Activated CD4-positive, alpha-beta memory T cell treated with anti-CD3 and anti-CD28 coated beads for 36 hours (primary cell): ENCODE measurements around the gene CASK. TPM values are rescaled to one million over a fixed set of nuclear protein-coding genes. Genes with fewer than 3 reads are reported as not detected.

Experiments used
- CTCF ChIA-PET: fragments of 350-600 bp; sonication (Branson Sonifier 250); formaldehyde crosslinking; loops from one replicate; lab custom pipeline; 2021; ENCODE audit warnings: antibody characterized with exemption, inconsistent platforms; lab: Charles Lee
- POLR2A ChIA-PET: fragments of 350-600 bp; sonication (Branson Sonifier 250); formaldehyde crosslinking; loops from one replicate; lab custom pipeline; 2021; ENCODE audit warnings: antibody characterized with exemption; lab: Charles Lee
- DNase-seq: peaks from one replicate; pipeline ENCODE4 v3.0.0-alpha.2; 2020
- H3K27ac Mint-ChIP-seq: one replicate; pipeline ENCODE4 v1.8.0; 2021; ENCODE audit warnings: mixed read lengths
- H3K27me3 Mint-ChIP-seq: one replicate; pipeline ENCODE4 v1.8.0; 2021; ENCODE audit warnings: mixed read lengths
- H3K36me3 Mint-ChIP-seq: one replicate; pipeline ENCODE4 v1.8.0; 2021; ENCODE audit warnings: mixed read lengths
- H3K4me1 Mint-ChIP-seq: one replicate; pipeline ENCODE4 v1.8.0; 2021; ENCODE audit warnings: low read depth, mixed read lengths
- H3K4me3 Mint-ChIP-seq: one replicate; pipeline ENCODE4 v1.8.0; 2021; ENCODE audit warnings: mild to moderate bottlenecking, mixed read lengths
- H3K9me3 Mint-ChIP-seq: one replicate; pipeline ENCODE4 v1.8.0; 2021; ENCODE audit warnings: mixed read lengths
- intact Hi-C: fragments of 100-400 bp; cut with micrococcal nuclease; formaldehyde crosslinking; loops from one replicate; pipeline ENCODE4 v1.15.1; 2023
- total RNA-seq, 2 experiments: library from RNA; stranded (reverse); gene quantifications; one replicate each; pipeline ENCODE4 v1.2.3, GENCODE V29; 2021

CASK gene
- total RNA-seq, 2 experiments from 2014 or later, result 27.0 to 27.8 TPM

DNA sequence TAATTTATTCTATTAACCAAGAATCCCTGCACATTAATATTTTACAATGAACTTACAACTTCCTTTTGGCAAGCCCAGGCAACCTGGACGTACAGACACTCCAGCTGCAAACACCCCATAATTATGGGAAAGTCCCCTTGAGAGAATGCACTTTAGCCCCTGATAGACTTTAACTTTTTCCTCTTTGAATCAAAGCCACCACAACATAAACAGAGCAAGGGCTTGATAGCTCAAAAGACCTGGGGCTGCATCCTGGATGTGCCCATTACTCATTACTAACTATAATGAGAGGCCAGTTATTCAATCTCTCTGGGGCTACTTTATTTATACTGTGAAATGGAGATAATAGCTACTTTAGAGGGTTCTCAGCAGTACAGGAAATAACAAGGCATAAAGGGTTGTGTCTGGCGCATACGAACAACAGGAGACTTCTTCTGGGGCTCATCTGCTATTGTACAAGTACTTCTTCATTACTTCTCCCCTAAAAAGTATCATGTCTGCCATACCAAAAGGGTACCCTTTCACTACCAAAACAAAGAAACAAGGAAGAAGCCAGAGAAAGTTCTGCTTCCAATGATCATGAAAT is 54.9 kb downstream of the CASK start:
- Mint-ChIP-seq H3K9me3 (no peaks in the 10 kb centered on the region), H3K27me3 (no peaks in the 10 kb centered on the region), H3K36me3 (peaks cover 2% of the 10 kb centered on the region), H3K4me3 (no peak overlapping the region), H3K4me1 (peaks cover 55% of the 10 kb centered on the region), H3K27ac (peak overlapping the region; percentile 45)
- intact Hi-C loops, result loop anchor here (5.0 kb wide), 1 partner anchor 54 kb away; the partner anchor contains the start of gene CASK
- ChIA-PET CTCF (interaction anchor here (0.6 kb wide), 1 partner anchor 50 kb away, joined by 3 read pairs; no protein-coding TSS in a partner anchor), POLR2A (no interaction called here)
- DNase-seq, result no peak

DNA sequence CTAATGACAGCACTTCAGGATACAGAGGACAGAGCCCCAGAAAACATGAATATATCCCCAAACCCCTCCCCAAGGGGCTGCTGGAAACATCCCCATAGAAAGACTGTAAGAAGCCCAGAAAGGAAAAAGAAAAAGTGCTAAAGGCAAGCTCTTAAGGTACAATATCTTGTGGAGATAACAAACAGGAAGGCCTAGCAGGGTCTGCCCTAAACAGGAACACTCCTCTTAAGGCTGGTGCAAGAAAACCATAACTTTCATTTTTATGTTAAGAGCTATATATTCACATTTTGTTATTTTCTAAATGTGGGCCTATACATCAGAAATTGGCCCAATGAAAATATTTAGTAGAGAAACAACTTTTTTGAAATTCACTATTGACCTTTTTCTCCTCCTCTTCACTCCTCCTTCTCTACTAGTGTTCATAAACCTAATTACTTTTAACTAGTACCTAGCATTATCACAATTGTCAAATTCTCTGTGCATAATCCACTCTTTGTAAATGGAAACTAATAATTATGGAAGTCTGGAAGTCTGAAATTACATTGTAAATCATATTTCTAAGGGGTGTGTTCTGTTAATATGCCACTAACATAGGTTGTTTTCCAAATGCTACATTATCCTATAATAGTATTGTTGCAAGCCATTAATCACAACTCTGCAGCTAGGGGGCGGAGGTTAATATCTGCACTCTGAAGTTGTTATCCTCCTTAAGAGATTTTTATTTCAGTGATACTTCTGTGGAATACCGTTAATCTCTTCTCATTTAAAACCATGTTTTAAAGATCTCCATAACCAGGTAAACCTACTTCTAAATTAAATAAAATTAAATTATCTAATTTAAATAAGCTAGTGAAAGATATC is 59.8 kb downstream of the CASK start:
- Mint-ChIP-seq H3K27ac (peak overlapping the region; percentile 72), H3K36me3 (peaks cover 2% of the 10 kb centered on the region), H3K4me3 (no peak overlapping the region), H3K27me3 (no peaks in the 10 kb centered on the region), H3K4me1 (peaks cover 42% of the 10 kb centered on the region), H3K9me3 (no peaks in the 10 kb centered on the region)
- DNase-seq, result no peak
- POLR2A ChIA-PET, result no interaction called here
- intact Hi-C loops, result no loop called here
- CTCF ChIA-PET, result no interaction called here

DNA sequence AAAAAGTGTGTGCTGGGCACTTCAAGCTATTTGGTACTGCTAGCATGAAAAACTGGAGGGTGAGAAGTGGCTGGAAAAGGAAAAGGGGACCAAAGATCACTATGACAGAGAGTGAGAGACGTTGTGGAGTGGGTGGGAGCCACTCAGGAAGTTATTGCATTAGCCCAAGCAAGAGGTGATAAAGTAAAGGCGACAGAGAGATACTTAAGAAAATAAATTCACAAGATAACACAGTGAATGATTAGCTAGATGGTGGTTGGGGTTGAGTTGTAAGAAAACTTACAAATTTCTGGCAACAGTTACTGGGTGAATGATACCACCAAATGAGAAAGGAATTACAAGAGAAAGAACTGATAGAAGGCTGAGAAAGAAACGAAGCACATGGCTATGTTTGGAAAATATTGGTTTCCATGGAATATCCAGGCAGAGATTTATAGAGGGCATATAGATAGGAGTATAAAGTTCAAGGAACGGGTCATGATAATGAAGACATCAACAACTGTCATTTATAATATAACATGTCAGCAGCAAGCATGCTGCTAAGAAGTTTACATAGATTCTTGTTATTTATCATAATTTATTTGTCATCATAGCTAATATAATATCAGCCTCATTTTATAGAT is 60.7 kb downstream of the CASK start:
- H3K4me1 Mint-ChIP-seq, result peaks cover 43% of the 10 kb centered on the region
- intact Hi-C loops, result no loop called here
- no peaks in the 10 kb centered on the region for H3K36me3 Mint-ChIP-seq
- ChIA-PET CTCF (no interaction called here), POLR2A (no interaction called here)
- H3K4me3 Mint-ChIP-seq, result no peak overlapping the region
- H3K9me3 Mint-ChIP-seq, result no peaks in the 10 kb centered on the region
- DNase-seq, result no peak
- H3K27ac Mint-ChIP-seq, result peak overlapping the region; percentile 69
- H3K27me3 Mint-ChIP-seq, result no peaks in the 10 kb centered on the region

DNA sequence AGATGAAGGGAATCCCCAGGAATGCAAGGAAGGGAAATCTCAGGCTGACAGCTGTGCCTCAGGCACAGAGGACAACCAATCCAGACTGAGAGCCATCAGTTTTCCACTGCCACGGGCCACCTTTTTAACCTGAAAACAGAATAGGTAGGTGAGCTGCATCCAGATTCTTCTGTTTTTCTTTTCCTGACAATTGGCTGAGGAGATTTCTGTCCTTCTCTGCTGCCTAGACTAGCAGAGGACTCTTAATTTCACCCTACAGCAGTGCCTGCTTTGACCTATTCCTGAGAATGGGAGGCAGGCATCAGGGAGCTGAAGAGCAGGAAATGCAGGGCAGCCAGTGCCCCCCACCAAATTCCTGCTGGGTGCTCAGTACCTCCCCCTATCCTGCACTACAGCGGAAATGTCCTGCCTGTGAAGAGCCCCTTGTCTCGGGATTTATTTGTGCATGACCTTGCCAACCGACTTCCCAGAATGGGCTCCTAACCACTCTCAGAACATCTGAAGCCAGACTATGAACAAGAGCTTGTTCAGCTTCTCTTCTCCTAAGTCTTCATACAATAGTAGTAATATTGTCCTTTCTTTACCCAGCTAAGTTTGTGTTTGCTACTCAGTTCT is 65.1 kb downstream of the CASK start:
- H3K27ac Mint-ChIP-seq, result no peak overlapping the region
- no peak overlapping the region for H3K4me3 Mint-ChIP-seq
- H3K36me3 Mint-ChIP-seq, result peaks cover 2% of the 10 kb centered on the region
- H3K27me3 Mint-ChIP-seq, result no peaks in the 10 kb centered on the region
- no peaks in the 10 kb centered on the region for H3K9me3 Mint-ChIP-seq
- ChIA-PET POLR2A (no interaction called here), CTCF (interaction anchor here (1.0 kb wide), 1 partner anchor 48 kb away, joined by 3 read pairs; no protein-coding TSS in a partner anchor)
- DNase-seq, result no peak
- intact Hi-C loops, result no loop called here
- H3K4me1 Mint-ChIP-seq, result peaks cover 30% of the 10 kb centered on the region

DNA sequence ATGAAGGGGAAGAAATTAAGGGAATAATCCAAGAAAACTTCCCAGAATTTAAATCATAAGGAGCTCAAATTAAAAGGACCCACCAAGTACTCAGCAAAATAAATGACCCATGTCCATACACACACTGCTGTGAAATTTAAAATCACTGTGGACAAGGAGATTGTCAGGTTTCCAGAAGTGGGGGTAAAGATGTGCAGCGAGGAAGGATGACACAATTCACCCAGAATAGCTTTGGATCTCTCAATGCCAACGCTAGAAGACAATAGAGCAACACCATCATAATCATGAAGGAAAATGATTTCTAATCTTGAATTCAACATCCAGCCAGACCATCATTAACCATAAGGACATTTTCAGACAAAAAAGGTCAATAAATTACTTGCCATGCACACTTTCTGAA is 65.7 kb downstream of the CASK start:
- peaks cover 25% of the 10 kb centered on the region for H3K4me1 Mint-ChIP-seq
- ChIA-PET CTCF (no interaction called here), POLR2A (no interaction called here)
- H3K36me3 Mint-ChIP-seq, result peaks cover 5% of the 10 kb centered on the region
- no peak overlapping the region for H3K4me3 Mint-ChIP-seq
- no peaks in the 10 kb centered on the region for H3K27me3 Mint-ChIP-seq
- H3K9me3 Mint-ChIP-seq, result no peaks in the 10 kb centered on the region
- intact Hi-C loops, result no loop called here
- H3K27ac Mint-ChIP-seq, result no peak overlapping the region
- no peak for DNase-seq

DNA sequence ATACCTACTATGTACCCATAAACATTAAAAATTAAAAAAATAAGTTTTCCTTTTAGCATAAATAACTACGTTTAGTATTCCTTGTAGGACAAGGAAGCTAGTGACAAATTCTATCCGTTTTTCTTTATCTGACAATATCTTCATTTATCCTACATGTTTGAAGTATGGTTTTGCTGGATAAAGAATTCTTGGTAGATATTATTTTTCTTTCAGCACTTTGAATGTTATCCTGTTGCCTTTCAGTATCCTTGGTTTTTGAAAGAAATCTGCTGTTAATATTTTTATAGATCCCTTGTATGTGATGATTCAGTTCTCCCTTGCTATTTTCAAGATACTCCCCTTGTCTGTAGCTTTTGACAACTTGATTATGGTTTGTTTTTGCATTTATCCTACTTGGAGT is 76.6 kb downstream of the CASK start:
- no peak for DNase-seq
- CTCF ChIA-PET, result no interaction called here
- Mint-ChIP-seq H3K36me3 (peaks cover 62% of the 10 kb centered on the region), H3K27ac (no peak overlapping the region), H3K4me1 (no peaks in the 10 kb centered on the region), H3K27me3 (no peaks in the 10 kb centered on the region), H3K9me3 (peaks cover 38% of the 10 kb centered on the region), H3K4me3 (no peak overlapping the region)
- POLR2A ChIA-PET, result no interaction called here
- intact Hi-C loops, result no loop called here

DNA sequence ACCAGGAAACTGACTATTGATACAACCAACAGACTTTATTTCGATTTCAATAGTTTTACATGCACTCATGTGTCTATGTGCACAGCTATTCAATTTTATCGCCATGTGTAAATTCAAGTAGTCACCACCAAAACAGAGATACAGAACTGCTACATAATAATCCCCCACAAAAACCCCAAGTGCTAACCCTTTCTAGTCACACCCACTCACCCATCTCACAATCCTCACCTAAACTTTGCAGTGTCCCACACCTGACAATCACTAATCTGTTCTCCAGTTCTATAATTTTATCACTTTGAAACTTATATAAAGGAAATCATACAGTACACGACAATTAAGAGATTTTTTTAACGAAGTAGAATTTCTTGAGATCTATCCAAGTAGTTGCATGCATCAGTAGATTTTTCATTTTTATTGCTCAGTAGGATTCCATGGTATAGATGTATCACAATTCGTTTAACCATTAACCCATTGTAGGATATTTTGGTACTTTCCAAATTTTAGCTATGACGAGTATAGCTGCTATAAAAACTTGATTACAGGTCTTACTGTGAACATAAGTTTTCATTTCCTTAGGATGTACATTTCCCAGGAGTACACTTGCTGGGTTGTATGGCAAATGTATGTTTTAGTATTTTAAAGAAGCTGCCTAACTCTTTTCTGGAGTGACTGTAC is 85.9 kb downstream of the CASK start:
- H3K27ac Mint-ChIP-seq, result peak overlapping the region; percentile 36
- DNase-seq, result no peak
- H3K4me1 Mint-ChIP-seq, result peaks cover 7% of the 10 kb centered on the region
- ChIA-PET CTCF (no interaction called here), POLR2A (no interaction called here)
- H3K9me3 Mint-ChIP-seq, result peaks cover 3% of the 10 kb centered on the region
- no peaks in the 10 kb centered on the region for H3K27me3 Mint-ChIP-seq
- intact Hi-C loops, result no loop called here
- H3K36me3 Mint-ChIP-seq, result peaks cover 4% of the 10 kb centered on the region
- no peak overlapping the region for H3K4me3 Mint-ChIP-seq

DNA sequence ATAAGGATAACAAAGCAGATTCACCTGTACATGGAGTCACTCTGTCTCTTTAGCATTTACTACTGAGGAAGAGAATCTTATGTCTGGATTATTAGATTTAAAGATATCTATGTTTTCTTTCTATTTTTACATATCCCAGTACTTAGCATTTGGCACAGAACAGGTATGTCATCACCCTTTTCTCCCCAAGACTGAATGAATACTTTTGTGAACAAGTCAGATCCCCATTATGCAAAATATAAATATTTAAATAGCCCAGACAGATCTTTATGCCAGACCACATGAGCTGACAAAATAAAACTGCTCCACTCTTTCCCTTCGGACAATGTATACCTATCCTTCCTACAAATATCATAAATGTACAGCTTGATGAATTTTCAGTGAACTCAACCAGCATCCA is 94.5 kb downstream of the CASK start:
- no peak overlapping the region for H3K4me3 Mint-ChIP-seq
- no peak overlapping the region for H3K27ac Mint-ChIP-seq
- no peaks in the 10 kb centered on the region for H3K9me3 Mint-ChIP-seq
- no peaks in the 10 kb centered on the region for H3K27me3 Mint-ChIP-seq
- DNase-seq, result no peak
- peaks cover 4% of the 10 kb centered on the region for H3K36me3 Mint-ChIP-seq
- ChIA-PET POLR2A (no interaction called here), CTCF (no interaction called here)
- intact Hi-C loops, result no loop called here
- H3K4me1 Mint-ChIP-seq, result peaks cover 16% of the 10 kb centered on the region

DNA sequence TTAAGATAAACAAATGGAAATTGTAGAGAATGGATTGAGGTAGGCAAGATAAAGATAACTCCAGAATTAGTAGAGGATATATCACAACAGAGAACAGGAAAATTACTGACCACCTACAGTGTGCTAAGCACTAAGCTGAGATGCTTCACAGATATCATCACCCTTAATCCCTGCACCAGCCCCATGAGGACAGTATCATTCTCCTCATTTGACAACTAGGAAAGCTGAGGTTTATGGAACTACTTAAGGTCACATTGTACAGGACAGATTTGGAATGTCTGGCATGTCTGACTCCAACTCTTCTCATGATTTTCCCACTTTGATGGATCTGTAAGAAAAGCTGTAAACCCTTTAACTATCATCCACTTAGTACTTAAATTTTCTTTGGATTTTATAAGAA is 95.5 kb downstream of the CASK start:
- intact Hi-C loops, result no loop called here
- ChIA-PET CTCF (no interaction called here), POLR2A (no interaction called here)
- peaks cover 16% of the 10 kb centered on the region for H3K4me1 Mint-ChIP-seq
- H3K36me3 Mint-ChIP-seq, result peaks cover 9% of the 10 kb centered on the region
- no peak for DNase-seq
- H3K27ac Mint-ChIP-seq, result no peak overlapping the region
- H3K4me3 Mint-ChIP-seq, result no peak overlapping the region
- H3K9me3 Mint-ChIP-seq, result peaks cover 5% of the 10 kb centered on the region
- no peaks in the 10 kb centered on the region for H3K27me3 Mint-ChIP-seq

DNA sequence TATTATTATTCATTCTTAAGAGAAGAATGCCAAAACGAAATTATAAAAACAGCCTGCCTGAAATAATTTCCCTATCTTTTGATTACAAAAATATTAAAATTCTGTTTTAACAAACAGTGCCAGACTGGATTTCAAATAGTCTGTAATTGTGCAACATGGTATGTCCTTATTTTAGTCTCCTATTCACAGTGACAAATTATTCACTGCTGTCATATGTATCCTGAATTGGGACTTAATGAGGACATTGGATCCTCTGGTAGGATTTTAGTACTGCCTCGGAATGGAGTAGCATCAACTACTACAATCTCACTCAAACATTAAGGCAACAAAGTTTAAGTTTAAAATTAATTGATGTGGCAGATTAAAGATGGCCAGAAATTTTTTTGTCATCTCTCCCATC is 97.6 kb downstream of the CASK start:
- no peak for DNase-seq
- intact Hi-C loops, result no loop called here
- POLR2A ChIA-PET, result no interaction called here
- Mint-ChIP-seq H3K4me1 (peaks cover 12% of the 10 kb centered on the region), H3K9me3 (peaks cover 5% of the 10 kb centered on the region), H3K27me3 (no peaks in the 10 kb centered on the region), H3K4me3 (no peak overlapping the region), H3K36me3 (peaks cover 8% of the 10 kb centered on the region), H3K27ac (no peak overlapping the region)
- CTCF ChIA-PET, result no interaction called here

DNA sequence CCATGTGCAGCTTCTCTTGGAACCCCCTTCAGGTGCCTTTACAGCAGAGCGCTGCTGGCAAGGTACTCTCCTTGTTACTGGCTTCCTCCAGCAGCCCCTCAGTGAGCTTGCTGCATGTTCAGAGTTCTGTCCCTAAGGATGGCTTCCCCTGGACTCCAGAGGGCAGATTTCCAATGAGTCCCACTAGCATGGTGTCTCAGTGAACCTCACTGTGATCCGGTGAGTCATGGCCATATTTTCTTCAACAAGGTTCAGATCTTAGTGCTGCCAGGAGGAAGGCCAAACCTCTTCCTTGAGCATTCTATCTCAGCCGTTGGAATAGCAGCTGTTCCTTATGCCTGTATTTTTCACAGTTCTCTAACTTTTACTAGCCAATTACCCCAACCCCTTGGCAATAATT is 98.8 kb downstream of the CASK start:
- H3K4me3 Mint-ChIP-seq, result no peak overlapping the region
- H3K27me3 Mint-ChIP-seq, result no peaks in the 10 kb centered on the region
- ChIA-PET CTCF (no interaction called here), POLR2A (no interaction called here)
- intact Hi-C loops, result no loop called here
- peaks cover 12% of the 10 kb centered on the region for H3K4me1 Mint-ChIP-seq
- peaks cover 5% of the 10 kb centered on the region for H3K9me3 Mint-ChIP-seq
- peaks cover 8% of the 10 kb centered on the region for H3K36me3 Mint-ChIP-seq
- no peak for DNase-seq
- no peak overlapping the region for H3K27ac Mint-ChIP-seq

DNA sequence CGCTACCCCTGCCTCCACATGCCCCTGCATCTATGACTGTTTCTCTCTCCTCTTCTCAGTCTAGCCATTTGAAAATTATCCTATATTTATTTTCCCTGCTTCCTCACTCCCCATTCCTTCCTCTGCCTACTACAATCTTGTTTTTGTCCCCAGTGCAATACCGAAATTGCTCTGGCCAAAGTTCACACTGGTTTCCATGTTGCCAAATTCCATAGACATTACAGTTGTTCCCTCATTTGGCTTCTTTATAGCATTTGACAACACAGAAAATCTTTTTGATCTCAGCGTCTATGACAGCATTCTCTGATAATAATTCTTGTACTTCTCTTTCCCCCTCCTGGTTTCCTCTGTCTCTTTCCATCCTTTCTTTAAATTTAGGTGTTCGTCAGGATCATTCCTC is 100.0 kb downstream of the CASK start:
- no peak for DNase-seq
- intact Hi-C loops, result no loop called here
- POLR2A ChIA-PET, result no interaction called here
- Mint-ChIP-seq H3K4me1 (peaks cover 7% of the 10 kb centered on the region), H3K4me3 (no peak overlapping the region), H3K27ac (no peak overlapping the region), H3K27me3 (no peaks in the 10 kb centered on the region), H3K36me3 (peaks cover 8% of the 10 kb centered on the region), H3K9me3 (peaks cover 5% of the 10 kb centered on the region)
- CTCF ChIA-PET, result no interaction called here
